NCI-H1694 treated with DMSO at 0.1 percent for 48 hours (cell line): ENCODE measurements around the gene CLEC3A.
"Not testable (repeated sequence)": the region's sequence is repeated elsewhere in the genome, so short reads cannot be mapped to it uniquely, and the experiment has no call there.

Source experiments
- DNase-seq: peaks from one replicate; lab custom pipeline; 2025; lab: John Stamatoyannopoulos, UW

The CLEC3A gene, protein sequence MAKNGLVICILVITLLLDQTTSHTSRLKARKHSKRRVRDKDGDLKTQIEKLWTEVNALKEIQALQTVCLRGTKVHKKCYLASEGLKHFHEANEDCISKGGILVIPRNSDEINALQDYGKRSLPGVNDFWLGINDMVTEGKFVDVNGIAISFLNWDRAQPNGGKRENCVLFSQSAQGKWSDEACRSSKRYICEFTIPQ

DNA sequence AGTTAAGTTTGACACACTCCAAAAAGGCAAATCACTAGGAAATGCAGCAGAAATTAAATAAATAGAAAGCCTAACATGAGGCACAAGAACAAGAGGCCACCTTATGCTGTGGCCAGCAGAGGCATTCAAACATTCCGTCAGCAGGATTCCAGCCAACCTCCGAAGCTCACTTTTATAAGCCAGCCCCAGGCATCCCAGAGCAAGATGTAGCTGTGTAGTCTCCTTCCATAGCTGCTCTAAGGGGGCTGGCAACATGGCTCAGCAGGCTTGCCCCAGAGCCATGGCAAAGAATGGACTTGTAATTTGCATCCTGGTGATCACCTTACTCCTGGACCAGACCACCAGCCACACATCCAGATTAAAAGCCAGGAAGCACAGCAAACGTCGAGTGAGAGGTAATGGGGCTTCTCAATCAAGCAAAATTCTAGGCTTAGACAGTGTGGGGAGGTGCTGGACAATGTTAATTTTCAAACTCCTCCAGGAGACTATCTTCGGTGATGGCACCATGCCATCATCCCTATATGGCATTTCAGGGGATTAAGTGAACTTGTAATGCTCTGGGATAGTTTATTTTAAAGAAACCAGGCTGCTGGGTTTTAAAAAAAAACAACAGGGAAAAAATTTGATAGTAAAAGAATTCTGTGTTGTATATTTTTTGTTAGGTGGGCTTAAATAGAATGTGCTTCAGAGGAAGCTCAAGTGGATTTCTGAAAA lies at the start of gene CLEC3A:
Gene CLEC3A (plus strand): TSS at position 202 of the 714 bp plus-strand sequence. CDS start 79 bp downstream, at position 281.
- DNase-seq: no peak

DNA sequence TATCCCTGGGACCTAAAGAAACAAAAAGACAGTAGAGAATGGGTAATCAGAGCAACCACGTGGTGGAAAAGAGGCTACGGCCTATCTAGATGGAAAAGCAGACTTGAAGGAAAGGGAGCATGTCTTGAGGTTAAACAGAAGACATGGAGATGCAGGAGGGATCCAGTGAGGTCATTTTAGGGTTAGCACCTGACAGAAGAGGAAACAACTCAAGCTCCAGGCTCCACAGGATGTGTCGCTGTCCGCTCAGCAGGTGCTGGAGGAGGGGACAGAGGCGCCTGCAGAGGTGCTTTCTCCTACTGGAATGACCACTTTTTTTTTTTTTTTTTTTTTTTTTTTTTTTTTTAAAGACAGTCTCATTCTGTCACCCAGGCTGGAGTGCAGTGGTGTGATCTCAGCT lies 47.5 kb upstream of the CLEC3A start:
- DNase-seq: no peak

DNA sequence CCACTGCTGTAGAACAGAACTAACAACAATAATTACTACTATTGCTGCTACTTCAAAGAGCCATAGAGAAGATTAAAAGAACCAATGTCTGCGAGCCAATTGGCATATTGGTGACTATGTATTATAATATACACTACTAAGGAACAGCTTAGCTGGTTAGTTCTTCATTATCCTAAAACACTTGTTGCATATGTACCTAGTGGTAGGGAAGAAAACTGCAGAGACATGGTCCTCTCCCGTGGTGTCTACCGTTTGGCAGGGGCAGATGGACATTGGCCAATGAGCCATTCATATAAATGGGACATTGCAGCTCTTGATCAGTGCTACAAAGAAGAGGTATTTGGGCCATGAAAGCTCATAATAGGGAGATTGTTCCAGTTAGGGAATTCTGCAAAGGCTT lies 46.4 kb upstream of the CLEC3A start:
- no peak for DNase-seq

DNA sequence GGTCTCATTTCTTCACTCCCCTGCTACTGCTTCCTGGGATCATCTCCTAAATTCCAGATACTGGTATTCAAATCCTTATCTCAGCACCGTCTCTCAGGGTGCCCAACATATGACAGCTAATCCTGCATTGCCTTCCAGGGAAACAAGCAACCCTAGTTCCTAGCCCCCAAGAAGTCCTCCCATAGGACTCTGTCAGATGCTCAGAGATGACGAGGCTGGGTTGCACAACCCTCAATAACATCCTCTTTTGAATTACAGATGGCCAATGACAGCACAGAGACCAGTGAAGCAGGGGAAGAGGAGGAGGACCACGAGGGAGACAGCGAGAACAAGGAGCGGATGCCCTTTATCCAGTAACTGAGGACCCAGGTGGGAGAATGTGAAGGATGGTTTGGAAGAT lies 45.0 kb upstream of the CLEC3A start:
- no peak for DNase-seq

GRCh38 chr16:77985111-77985510 lies 37.2 kb upstream of the CLEC3A start:
- DNase-seq: no peak

- no peak for DNase-seq
Measured at GRCh38 chr16:77986011-77986740, 36.2 kb upstream of the CLEC3A start.

GRCh38 chr16:77987810-77988209 lies 34.5 kb upstream of the CLEC3A start:
- no peak for DNase-seq

- DNase-seq: no peak
Measured at GRCh38 chr16:77989846-77990245, 32.5 kb upstream of the CLEC3A start.

GRCh38 chr16:77991701-77992100 lies 30.6 kb upstream of the CLEC3A start:
- no peak for DNase-seq

GRCh38 chr16:77992381-77992780 lies 30.0 kb upstream of the CLEC3A start:
- not testable (repeated sequence) for DNase-seq

- DNase-seq: no peak
Measured at GRCh38 chr16:77993111-77993985, 29.0 kb upstream of the CLEC3A start.

DNA sequence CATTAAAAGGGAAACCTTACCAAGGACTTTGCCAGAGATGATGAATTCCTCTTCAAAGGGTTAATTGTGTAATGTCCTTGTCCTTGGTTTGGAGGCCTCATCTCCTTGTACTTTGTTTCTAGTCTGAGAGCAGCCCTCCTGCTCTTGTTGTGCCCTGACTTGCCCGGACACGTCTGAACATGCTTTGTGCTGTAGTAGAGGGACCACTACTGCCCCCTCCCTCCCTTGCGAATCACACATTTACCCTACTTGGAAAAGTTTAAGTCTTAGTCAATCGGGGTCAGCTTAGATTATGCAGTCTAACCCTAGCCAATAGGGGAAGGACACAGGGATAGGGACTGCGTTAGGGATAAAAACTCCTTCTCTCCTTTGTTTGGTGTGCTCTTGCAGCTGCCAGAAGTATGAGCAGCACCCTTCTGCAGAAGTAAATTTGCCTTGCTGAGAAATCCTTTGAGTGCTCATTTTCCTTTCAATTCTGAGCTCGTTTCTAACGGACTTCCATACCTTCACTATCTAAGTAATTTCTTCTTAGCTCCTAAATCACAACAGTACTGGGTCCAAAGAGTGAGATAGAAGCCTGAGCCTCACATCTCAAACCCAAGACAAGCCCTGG lies 26.4 kb upstream of the CLEC3A start:
- no peak for DNase-seq

DNA sequence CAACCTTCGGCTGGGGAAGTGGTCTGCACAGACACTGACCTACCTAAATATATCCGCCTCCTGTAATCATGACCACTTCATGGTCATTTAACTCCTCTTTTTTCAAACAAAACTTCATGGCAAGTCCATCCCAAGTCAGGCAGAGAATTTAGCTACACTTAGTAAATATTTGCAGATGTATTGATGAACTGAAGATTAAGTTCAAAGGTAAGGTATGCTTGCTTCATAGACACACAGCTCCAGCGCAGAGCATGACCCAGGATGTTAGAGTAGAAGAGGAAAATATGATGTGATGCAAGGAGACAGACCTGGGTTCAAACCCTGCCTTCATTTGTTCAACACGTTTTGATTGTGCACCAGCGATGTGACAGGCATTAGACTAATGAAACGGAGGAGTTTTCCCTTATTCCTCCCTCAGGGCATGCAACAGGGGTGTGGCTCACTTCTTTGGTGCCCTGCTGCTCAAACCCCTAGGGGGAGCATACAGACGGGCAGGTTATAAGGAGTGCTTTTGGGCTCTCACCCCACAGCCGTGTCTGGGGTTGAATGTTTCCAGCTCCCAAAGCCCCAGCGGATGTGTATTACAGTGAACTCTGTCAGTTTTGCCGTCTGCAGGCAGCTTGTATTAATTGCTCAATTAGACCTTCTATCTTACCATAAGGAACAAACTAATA lies 23.9 kb upstream of the CLEC3A start:
- no peak for DNase-seq

GRCh38 chr16:78001451-78002025 lies 20.8 kb upstream of the CLEC3A start:
- DNase-seq: no peak

- peak; percentile 42 for DNase-seq
Measured at GRCh38 chr16:78002915-78003538, 19.3 kb upstream of the CLEC3A start.

GRCh38 chr16:78004517-78004916 lies 17.8 kb upstream of the CLEC3A start:
- DNase-seq: no peak

DNA sequence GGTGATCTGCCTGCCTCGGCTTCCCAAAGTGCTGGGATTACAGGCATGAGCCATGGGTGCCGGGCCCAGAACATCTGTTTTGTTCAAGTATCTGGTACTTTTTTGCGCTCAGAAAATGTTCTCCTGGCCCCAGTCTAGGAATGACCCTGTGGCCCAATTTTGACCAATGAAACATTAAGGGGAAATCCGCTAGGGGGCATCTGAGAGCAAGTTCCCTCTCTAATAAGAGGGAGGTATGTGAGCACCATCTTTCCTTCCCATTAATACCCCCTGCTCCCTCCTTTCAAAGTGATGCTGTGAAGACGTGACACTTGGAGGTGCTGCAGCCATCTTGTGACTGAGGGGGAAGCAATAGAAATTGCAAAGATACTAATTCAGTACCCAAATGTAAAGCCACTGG lies 16.5 kb upstream of the CLEC3A start:
- DNase-seq: no peak

DNA sequence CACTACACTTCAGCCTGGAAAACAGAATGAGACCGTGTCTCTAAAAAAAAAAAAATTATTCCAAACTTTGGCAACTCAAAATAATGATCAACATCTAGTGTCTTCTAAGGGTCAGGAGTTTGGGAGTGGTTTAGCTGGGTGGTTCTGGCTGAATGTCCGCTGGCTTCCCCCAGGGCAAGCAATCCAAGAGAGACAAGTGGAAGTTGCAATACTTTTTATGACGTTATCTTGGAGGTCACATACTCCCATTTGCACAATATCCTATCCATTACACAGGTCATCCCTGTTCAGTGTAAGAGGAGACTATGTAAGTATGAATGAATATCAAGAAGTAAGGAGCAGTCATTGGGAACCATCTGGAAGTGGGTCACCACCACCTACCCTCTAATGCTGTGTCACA lies 15.2 kb upstream of the CLEC3A start:
- DNase-seq: no peak

DNA sequence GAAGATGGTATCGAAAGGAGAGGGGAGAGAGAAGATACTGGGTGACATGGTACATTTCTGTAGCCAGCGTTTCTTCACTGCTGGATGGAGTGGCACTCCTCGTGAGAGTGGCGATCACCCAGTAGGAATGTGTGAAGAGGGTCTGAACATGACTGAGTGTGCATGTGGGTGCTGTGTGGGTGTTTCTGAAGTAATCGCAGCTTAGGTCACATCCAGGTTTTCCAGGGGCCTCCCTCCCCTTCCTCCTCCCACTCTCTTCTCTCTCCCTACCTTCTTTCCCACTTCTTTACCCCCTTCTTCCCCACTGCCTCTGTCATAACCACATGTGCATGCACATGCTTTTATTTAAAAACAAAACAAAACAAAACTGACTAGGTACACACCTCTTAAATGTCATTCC lies 1.8 kb downstream of the CLEC3A start:
- DNase-seq: no peak

DNA sequence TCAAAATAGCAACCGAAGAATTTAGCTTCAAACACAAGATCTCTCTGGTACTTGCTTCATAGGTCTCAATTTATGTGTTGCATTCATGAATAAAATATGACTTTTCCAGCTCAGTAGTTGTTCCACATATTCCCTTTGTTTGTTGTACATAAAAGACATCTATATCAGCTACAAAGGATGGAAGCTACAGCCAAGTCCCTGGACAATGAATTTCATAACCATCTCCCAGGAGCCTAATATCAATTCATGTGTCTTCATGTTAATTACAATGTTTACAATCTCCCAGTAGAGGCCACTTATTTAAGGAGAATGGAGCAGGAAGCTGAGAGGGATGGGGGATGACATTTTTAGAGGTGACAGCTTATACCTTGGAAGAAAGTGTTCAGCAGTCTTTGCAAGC lies 3.3 kb downstream of the CLEC3A start:
- no peak for DNase-seq
